Liver (tissue), 9 donors: ENCODE data around the gene DNAJB13. TPM values are rescaled to one million over a fixed set of nuclear protein-coding genes. Genes with fewer than 3 reads are reported as not detected.

ENCODE experiments used
- DNase-seq: peaks from one replicate; pipeline ENCODE4 v3.0.0-alpha.2; 2017; ENCODE audit warnings: low spot score
- H3K27ac ChIP-seq, 2 donors: one replicate each; pipeline ENCODE4 v1.7.0; 2013; ENCODE audit warnings: inconsistent platforms in 2 of 2, low read length in 2 of 2, control low read depth in 1 of 2, low read depth in 1 of 2, mild to moderate bottlenecking in 1 of 2
- H3K27me3 ChIP-seq, 4 donors: one replicate each; pipeline versions ENCODE4 v1.6.1 to v1.7.0; 2013; ENCODE audit warnings: low read length in 3 of 4, inconsistent platforms in 1 of 4, mild to moderate bottlenecking in 1 of 4, moderate library complexity in 1 of 4; ENCODE audit not compliant: control insufficient read depth in 4 of 4, insufficient read depth in 4 of 4
- H3K36me3 ChIP-seq, 4 donors: one replicate each; pipeline versions ENCODE4 v1.6.1 to v1.7.0; 2013; ENCODE audit warnings: low read length in 3 of 4, mild to moderate bottlenecking in 3 of 4, low read depth in 1 of 4, moderate library complexity in 1 of 4; ENCODE audit not compliant: control insufficient read depth in 4 of 4, insufficient read depth in 3 of 4
- H3K4me1 ChIP-seq, 4 donors: one replicate each; pipeline versions ENCODE4 v1.6.1 to v1.7.0; 2013; ENCODE audit warnings: low read length in 3 of 4, mild to moderate bottlenecking in 3 of 4, moderate library complexity in 1 of 4; ENCODE audit not compliant: control insufficient read depth in 4 of 4, insufficient read depth in 4 of 4
- H3K4me3 ChIP-seq, 3 donors: one replicate each; pipeline versions ENCODE4 v1.6.1 to v1.7.0; 2013; ENCODE audit warnings: low read length in 3 of 3, control low read depth in 1 of 3, low read depth in 1 of 3, mild to moderate bottlenecking in 1 of 3
- H3K9ac ChIP-seq, 2 donors: one replicate each; pipeline ENCODE4 v1.7.0; 2013; ENCODE audit warnings: low read length in 2 of 2, mild to moderate bottlenecking in 2 of 2, moderate library complexity in 2 of 2, control low read depth in 1 of 2, low read depth in 1 of 2
- H3K9me3 ChIP-seq, 4 donors: one replicate each; pipeline versions ENCODE4 v1.6.1 to v1.7.0; 2013; ENCODE audit warnings: low read length in 3 of 4; ENCODE audit not compliant: control insufficient read depth in 4 of 4
- CTCF ChIP-seq: fragments of 150-350 bp; IDR thresholded peaks from 2 replicates; pipeline ENCODE4 v1.5.1; 2017; ENCODE audit warnings: improper control_type of control experiment, low read depth, low read length; ENCODE audit not compliant: missing input control
- EGR1 ChIP-seq, 2 donors: IDR thresholded peaks; 2 replicates each; pipeline ENCODE4 v1.6.1; 2016 to 2018; ENCODE audit warnings: antibody characterized with exemption in 2 of 2, low read depth in 2 of 2
- FOXA1 ChIP-seq: IDR thresholded peaks from 2 replicates; pipeline ENCODE4 v1.6.1; 2016; ENCODE audit warnings: antibody characterized with exemption
- FOXA2 ChIP-seq: IDR thresholded peaks from 2 replicates; pipeline ENCODE4 v1.6.1; 2016; ENCODE audit warnings: antibody characterized with exemption
- GABPA ChIP-seq, 2 donors: IDR thresholded peaks in 1 of 2; conservative IDR thresholded peaks in 1 of 2; 2 replicates each; pipeline ENCODE4 v1.6.1; 2016; ENCODE audit warnings: antibody characterized with exemption in 2 of 2, mild to moderate bottlenecking in 1 of 2, moderate library complexity in 1 of 2
- HNF4A ChIP-seq, 2 donors: conservative IDR thresholded peaks; 2 replicates each; pipeline ENCODE4 v1.6.1; 2016; ENCODE audit warnings: antibody characterized with exemption in 2 of 2, mild to moderate bottlenecking in 2 of 2
- HNF4G ChIP-seq: IDR thresholded peaks from 2 replicates; pipeline ENCODE4 v1.6.1; 2016; ENCODE audit warnings: antibody characterized with exemption
- JUND ChIP-seq, 2 donors: IDR thresholded peaks; 2 replicates each; pipeline ENCODE4 v1.6.1; 2016; ENCODE audit warnings: antibody characterized with exemption in 2 of 2
- MAX ChIP-seq: IDR thresholded peaks from 2 replicates; pipeline ENCODE4 v1.6.1; 2016; ENCODE audit warnings: antibody characterized with exemption
- NR2F2 ChIP-seq: IDR thresholded peaks from 2 replicates; pipeline ENCODE4 v1.6.1; 2016; ENCODE audit warnings: antibody characterized with exemption
- RAD21 ChIP-seq, 2 donors: IDR thresholded peaks; 2 replicates each; pipeline ENCODE4 v1.6.1; 2016; ENCODE audit warnings: antibody characterized with exemption in 2 of 2, mild to moderate bottlenecking in 2 of 2
- RXRA ChIP-seq, 2 donors: IDR thresholded peaks; 2 replicates each; pipeline ENCODE4 v1.6.1; 2017 to 2018; ENCODE audit warnings: antibody characterized with exemption in 2 of 2, mild to moderate bottlenecking in 1 of 2
- SP1 ChIP-seq: IDR thresholded peaks from 2 replicates; pipeline ENCODE4 v1.6.1; 2018; ENCODE audit warnings: antibody characterized with exemption, mild to moderate bottlenecking
- TAF1 ChIP-seq: conservative IDR thresholded peaks from 2 replicates; pipeline ENCODE4 v1.6.1; 2016; ENCODE audit warnings: antibody characterized with exemption, mild to moderate bottlenecking
- YY1 ChIP-seq: IDR thresholded peaks from 2 replicates; pipeline ENCODE4 v1.6.1; 2016; ENCODE audit warnings: antibody characterized with exemption, mild to moderate bottlenecking
- WGBS: extraction: QIAGEN DNeasy Blood & Tissue Kit; methylation state at CpG from one replicate; pipeline ENCODE4 v1.1.7; 2013; 5-methylcytosine and 5-hydroxymethylcytosine counted together
- polyA plus RNA-seq, 2 donors: library from polyadenylated mRNA; stranded (reverse) in 1 of 2; unstranded in 1 of 2; fragments of 200-250 nt in 1 of 2; fragments of >200 nt in 1 of 2; fragmentation: Nextera tagmentation in 1 of 2; extraction: Ambion mirVana in 1 of 2; gene quantifications; one replicate each; pipeline versions ENCODE4 v1.2.1 to v1.2.3, GENCODE V29; 2013 to 2015
- total RNA-seq, 2 donors: library from RNA; depleted of rRNA; stranded (reverse); fragments of >200 nt; gene quantifications; one replicate each; pipeline ENCODE4 v1.2.3, GENCODE V29; 2014
- TF ChIP-seq, protein P1 (sequence below): IDR thresholded peaks from 2 replicates; pipeline ENCODE4 v1.6.1; 2016; ENCODE audit warnings: antibody characterized with exemption
- TF ChIP-seq, protein P2 (sequence below): IDR thresholded peaks from 2 replicates; pipeline ENCODE4 v1.6.1; 2016; ENCODE audit warnings: antibody characterized with exemption, mild to moderate bottlenecking
- donor health status: healthy.
- donor health status: healthy.
- donor health status: healthy.
- donor health status: healthy.
- donor health status: healthy.

DNAJB13 gene
- under 1 TPM in 1 of 2 donors, not detected in 1; 0.08 TPM for total RNA-seq
- not detected for polyA plus RNA-seq

DNA sequence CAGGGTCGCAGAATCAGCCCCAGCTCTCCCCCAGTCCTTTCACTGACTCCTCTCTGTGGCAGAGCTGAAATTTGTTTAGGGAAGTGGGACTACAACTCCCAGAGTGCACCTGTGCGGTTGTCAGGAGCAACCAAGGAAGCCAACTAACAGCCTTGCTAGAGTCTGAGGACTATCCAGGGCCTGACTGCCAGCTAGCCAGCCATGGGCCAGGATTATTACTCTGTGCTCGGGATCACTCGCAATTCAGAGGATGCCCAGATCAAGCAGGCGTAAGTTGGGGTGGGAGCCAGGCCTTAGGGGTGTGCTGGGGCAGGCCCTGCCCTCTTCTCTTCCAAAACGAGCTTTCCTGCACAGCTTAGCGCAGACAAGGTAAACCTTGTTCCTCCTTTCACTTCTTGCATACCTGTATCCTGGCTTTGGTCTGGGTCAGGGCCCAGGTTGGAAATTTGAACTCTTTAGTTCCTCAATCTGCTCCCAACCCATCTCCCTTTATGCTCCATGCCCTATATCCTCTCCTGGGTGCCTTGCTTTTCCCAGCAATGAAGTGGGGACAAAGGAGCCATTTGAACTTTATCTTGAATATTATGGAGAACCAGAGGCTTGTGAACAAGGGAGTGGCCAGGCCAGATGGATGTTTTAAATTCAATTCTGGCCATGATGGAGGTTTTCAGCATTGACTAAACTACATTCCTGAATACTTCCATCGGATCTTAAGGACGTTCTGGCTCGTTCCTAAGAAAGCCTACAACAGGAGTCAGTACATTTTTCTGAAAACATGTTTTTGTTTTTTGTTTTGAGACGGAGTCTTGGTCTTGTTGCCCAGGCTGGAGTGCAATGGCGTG lies at the start of gene DNAJB13:
DNAJB13 (plus strand) TSS at position 158 of the 842 bp plus-strand sequence; CDS start at position 202, 44 bp downstream.
- no peak for DNase-seq
- no peaks in the 10 kb centered on the region for H3K9me3 ChIP-seq
- H3K4me1 ChIP-seq, result no peaks in the 10 kb centered on the region
- H3K4me3 ChIP-seq, result no peak within 1 kb of the TSS
- no peaks in the 10 kb centered on the region for H3K27me3 ChIP-seq
- TF ChIP-seq, protein P1, sequence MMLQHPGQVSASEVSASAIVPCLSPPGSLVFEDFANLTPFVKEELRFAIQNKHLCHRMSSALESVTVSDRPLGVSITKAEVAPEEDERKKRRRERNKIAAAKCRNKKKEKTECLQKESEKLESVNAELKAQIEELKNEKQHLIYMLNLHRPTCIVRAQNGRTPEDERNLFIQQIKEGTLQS, result no peak
- TF ChIP-seq RAD21 (IDR thresholded peaks at IDR 0.05) (no peak), GABPA (IDR thresholded peaks at IDR 0.05 in 1 of 2, conservative IDR thresholded peaks at IDR 0.05 in 1 of 2) (no peak)
- 91% methylated on average over 12 of the region's 12 CpGs for WGBS
- H3K27ac ChIP-seq, result no peak within 1 kb of the TSS
- no peaks in the 10 kb centered on the region for H3K36me3 ChIP-seq
- H3K9ac ChIP-seq, result no peak within 1 kb of the TSS

GRCh38 chr11:73902303-73902702 lies 48.5 kb upstream of the DNAJB13 start:
- DNase-seq, result no peak
- H3K4me3 ChIP-seq, result no peak overlapping the region
- no peaks in the 10 kb centered on the region for H3K4me1 ChIP-seq
- no peak overlapping the region for H3K27ac ChIP-seq
- H3K27me3 ChIP-seq, result no peaks in the 10 kb centered on the region
- no peaks in the 10 kb centered on the region for H3K9me3 ChIP-seq
- WGBS, result 95% methylated on average over 1 of the region's 1 CpG
- peaks cover 3 to 26% (median 20%) of the 10 kb centered on the region in 4 donors for H3K36me3 ChIP-seq
- TF ChIP-seq TAF1 (no peak), EGR1 (IDR thresholded peaks at IDR 0.05; ENCODE audit: low read depth in 2 of 2) (no peak), HNF4A (conservative IDR thresholded peaks at IDR 0.05) (no peak), FOXA1 (no peak), HNF4G (no peak), JUND (IDR thresholded peaks at IDR 0.05) (no peak), YY1 (no peak), CTCF (no peak), GABPA (IDR thresholded peaks at IDR 0.05 in 1 of 2, conservative IDR thresholded peaks at IDR 0.05 in 1 of 2) (no peak), MAX (no peak), RXRA (IDR thresholded peaks at IDR 0.05) (no peak), FOXA2 (no peak), RAD21 (IDR thresholded peaks at IDR 0.05) (no peak), NR2F2 (no peak), SP1 (no peak)
- TF ChIP-seq, protein P2, sequence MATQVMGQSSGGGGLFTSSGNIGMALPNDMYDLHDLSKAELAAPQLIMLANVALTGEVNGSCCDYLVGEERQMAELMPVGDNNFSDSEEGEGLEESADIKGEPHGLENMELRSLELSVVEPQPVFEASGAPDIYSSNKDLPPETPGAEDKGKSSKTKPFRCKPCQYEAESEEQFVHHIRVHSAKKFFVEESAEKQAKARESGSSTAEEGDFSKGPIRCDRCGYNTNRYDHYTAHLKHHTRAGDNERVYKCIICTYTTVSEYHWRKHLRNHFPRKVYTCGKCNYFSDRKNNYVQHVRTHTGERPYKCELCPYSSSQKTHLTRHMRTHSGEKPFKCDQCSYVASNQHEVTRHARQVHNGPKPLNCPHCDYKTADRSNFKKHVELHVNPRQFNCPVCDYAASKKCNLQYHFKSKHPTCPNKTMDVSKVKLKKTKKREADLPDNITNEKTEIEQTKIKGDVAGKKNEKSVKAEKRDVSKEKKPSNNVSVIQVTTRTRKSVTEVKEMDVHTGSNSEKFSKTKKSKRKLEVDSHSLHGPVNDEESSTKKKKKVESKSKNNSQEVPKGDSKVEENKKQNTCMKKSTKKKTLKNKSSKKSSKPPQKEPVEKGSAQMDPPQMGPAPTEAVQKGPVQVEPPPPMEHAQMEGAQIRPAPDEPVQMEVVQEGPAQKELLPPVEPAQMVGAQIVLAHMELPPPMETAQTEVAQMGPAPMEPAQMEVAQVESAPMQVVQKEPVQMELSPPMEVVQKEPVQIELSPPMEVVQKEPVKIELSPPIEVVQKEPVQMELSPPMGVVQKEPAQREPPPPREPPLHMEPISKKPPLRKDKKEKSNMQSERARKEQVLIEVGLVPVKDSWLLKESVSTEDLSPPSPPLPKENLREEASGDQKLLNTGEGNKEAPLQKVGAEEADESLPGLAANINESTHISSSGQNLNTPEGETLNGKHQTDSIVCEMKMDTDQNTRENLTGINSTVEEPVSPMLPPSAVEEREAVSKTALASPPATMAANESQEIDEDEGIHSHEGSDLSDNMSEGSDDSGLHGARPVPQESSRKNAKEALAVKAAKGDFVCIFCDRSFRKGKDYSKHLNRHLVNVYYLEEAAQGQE, result no peak
- TF ChIP-seq, protein P1, result no peak
- no peak overlapping the region for H3K9ac ChIP-seq
